K562 (cell line): Measurements from ENCODE around the gene VWA1. TPM values are rescaled to one million over a fixed set of nuclear protein-coding genes. Genes with fewer than 3 reads are reported as not detected.

Source experiments
- ATAC-seq: fragments of 200-7000 bp; cut with Tn5 transposase; 3 replicates; pipeline ENCODE4 v1.9.1; 2020; ENCODE audit warnings: moderate library complexity
- BruUV-seq: library from RNA; stranded (reverse); fragments of 400-500 nt; replicated peaks from 2 replicates; lab custom pipeline; 2021; lab: Mats Ljungman, UMichigan
- CTCF ChIA-PET: fragments of 300-600 bp; formaldehyde crosslinking; extraction: SDS; loops from one replicate; lab custom pipeline; 2021; ENCODE audit warnings: low intra/inter-chr PET ratio; lab: Yijun Ruan, JAX
- POLR2A ChIA-PET: fragments of 300-600, 350-650 bp; sonication (Branson Sonifier 250); formaldehyde crosslinking; extraction: SDS; loops from one replicate; lab custom pipeline; 2021; ENCODE audit warnings: antibody characterized with exemption, inconsistent platforms; lab: Yijun Ruan, JAX
- DNase-seq, 4 experiments: peaks; one replicate each; pipeline versions ENCODE4 v3.0.0 to v3.0.0-alpha.2; 2011 to 2018; ENCODE audit warnings: low spot score in 3 of 4, mixed read lengths in 3 of 4; ENCODE audit errors: extremely low read depth in 1 of 4
- FAIRE-seq: peaks from 2 replicates; lab custom pipeline; 2011; peaks lifted over from hg19 to GRCh38; lab: Jason Lieb, UNC
- H2AFZ ChIP-seq: 2 replicates; pipeline ENCODE4 v1.6.0; 2011; ENCODE audit warnings: low read depth, low read length, control low read depth, inconsistent platforms
- H3K27ac ChIP-seq: fragments of 200-600 bp; 3 replicates; pipeline ENCODE4 v1.8.0; 2011; ENCODE audit warnings: low read depth, mild to moderate bottlenecking, control low read depth, inconsistent platforms, low read length, moderate library complexity, mixed read lengths; ENCODE audit errors: extremely low read depth
- H3K27me3 ChIP-seq, 2 experiments: fragments of 300-600 bp in 1 of 2; 2 replicates in 1 of 2; 3 replicates in 1 of 2; pipeline versions ENCODE4 v1.6.0 to v1.8.0; 2011; ENCODE audit warnings: inconsistent platforms in 2 of 2, low read length in 2 of 2, mild to moderate bottlenecking in 1 of 2, mixed read lengths in 1 of 2, moderate library complexity in 1 of 2; ENCODE audit not compliant: control insufficient read depth in 2 of 2, insufficient read depth in 2 of 2
- H3K36me3 ChIP-seq: fragments of 300-600 bp; 3 replicates; pipeline ENCODE4 v1.8.0; 2011; ENCODE audit warnings: mild to moderate bottlenecking, low read length, inconsistent platforms; ENCODE audit not compliant: control insufficient read depth, insufficient read depth
- H3K4me1 ChIP-seq, 2 experiments: fragments of 200-600 bp in 1 of 2; replicated peaks in 1 of 2; 2 replicates in 1 of 2; 3 replicates in 1 of 2; pipeline versions ENCODE4 v1.5.1 to v1.8.0; 2011; ENCODE audit warnings: inconsistent platforms in 2 of 2, low read length in 2 of 2, mild to moderate bottlenecking in 1 of 2, mixed read lengths in 1 of 2, moderate library complexity in 1 of 2; ENCODE audit not compliant: control insufficient read depth in 2 of 2, insufficient read depth in 2 of 2
- H3K4me2 ChIP-seq: 2 replicates; pipeline ENCODE4 v1.6.1; 2011; ENCODE audit warnings: low read length, control low read depth, inconsistent platforms, mixed read lengths; ENCODE audit not compliant: insufficient read depth
- H3K4me3 ChIP-seq: fragments of 200-600 bp; sonication (generic), shearing (Covaris generic); 2 replicates; pipeline ENCODE4 v1.5.1; 2016; ENCODE audit warnings: control low read depth, inconsistent platforms
- H3K79me2 ChIP-seq: fragments of 200-600 bp; 3 replicates; pipeline ENCODE4 v1.8.0; 2011; ENCODE audit warnings: low read length, inconsistent platforms; ENCODE audit not compliant: control insufficient read depth, insufficient read depth
- H3K9ac ChIP-seq, 2 experiments: 2 replicates each; pipeline versions ENCODE4 v1.6.0 to v1.6.1; 2011; ENCODE audit warnings: low read depth in 2 of 2, low read length in 2 of 2, control low read depth in 1 of 2, inconsistent platforms in 1 of 2, mild to moderate bottlenecking in 1 of 2, mixed read lengths in 1 of 2; ENCODE audit not compliant: insufficient read depth in 1 of 2
- H3K9me1 ChIP-seq: one replicate; pipeline ENCODE4 v1.6.0; 2011; ENCODE audit warnings: inconsistent platforms, mild to moderate bottlenecking, low read length, moderate library complexity; ENCODE audit not compliant: control insufficient read depth, insufficient read depth
- H3K9me3 ChIP-seq: replicated peaks from 2 replicates; pipeline ENCODE4 v1.5.1; 2011; ENCODE audit warnings: low read depth, low read length, inconsistent platforms; ENCODE audit not compliant: control insufficient read depth, insufficient read depth
- H4K20me1 ChIP-seq: replicated peaks from 2 replicates; pipeline ENCODE4 v1.6.1; 2011; ENCODE audit warnings: low read length, inconsistent platforms, mixed read lengths; ENCODE audit not compliant: control insufficient read depth, insufficient read depth
- ATF2 ChIP-seq: sonication (generic); formaldehyde crosslinking; IDR thresholded peaks from 2 replicates; pipeline ENCODE4 v1.8.1; 2022; ENCODE audit warnings: missing genetic modification reagents
- CBFA2T2 ChIP-seq: fragments of 450-650 bp; conservative IDR thresholded peaks from 2 replicates; pipeline ENCODE4 v1.6.1; 2017; ENCODE audit warnings: mild to moderate bottlenecking
- CREB3L1 ChIP-seq: fragments of 450-650 bp; IDR thresholded peaks from 2 replicates; pipeline ENCODE4 v1.6.1; 2014; ENCODE audit warnings: low read depth, mild to moderate bottlenecking, moderate library complexity, borderline replicate concordance
- ESRRB ChIP-seq: fragments of 250-450 bp; sonication (Bioruptor Pico); IDR thresholded peaks from 2 replicates; pipeline ENCODE4 v1.5.0; 2020; ENCODE audit warnings: mild to moderate bottlenecking, moderate library complexity, borderline replicate concordance
- HLTF ChIP-seq: fragments of 450-650 bp; IDR thresholded peaks from 2 replicates; pipeline ENCODE4 v1.6.1; 2016
- KAT2B ChIP-seq: IDR thresholded peaks from one replicate; pipeline ENCODE4 v1.6.1; 2012; ENCODE audit warnings: low read depth, mild to moderate bottlenecking, control low read depth, inconsistent platforms, low read length, moderate library complexity
- MCM3 ChIP-seq: fragments of 450-650 bp; IDR thresholded peaks from 2 replicates; pipeline ENCODE4 v1.6.1; 2016
- MYBL2 ChIP-seq, 2 experiments: fragments of 450-650 bp in 1 of 2; sonication (generic) in 1 of 2; formaldehyde crosslinking in 1 of 2; IDR thresholded peaks; 2 replicates each; pipeline versions ENCODE4 v1.6.1 to v1.8.1; 2017 to 2022; ENCODE audit warnings: borderline replicate concordance in 1 of 2, inconsistent platforms in 1 of 2, low read depth in 1 of 2, mild to moderate bottlenecking in 1 of 2, missing genetic modification reagents in 1 of 2, moderate library complexity in 1 of 2
- NONO ChIP-seq, 2 experiments: fragments of 200-400 bp in 1 of 2; fragments of 450-650 bp in 1 of 2; formaldehyde crosslinking in 1 of 2; IDR thresholded peaks; 2 replicates each; pipeline ENCODE4 v1.6.1; 2017; ENCODE audit warnings: low read depth in 2 of 2, mild to moderate bottlenecking in 2 of 2, moderate library complexity in 2 of 2, low read length in 1 of 2
- SRF ChIP-seq, 2 experiments: fragments of 250-450, 450-650 bp in 1 of 2; sonication (Bioruptor Pico) in 1 of 2; sonication (generic) in 1 of 2; formaldehyde crosslinking; IDR thresholded peaks; 2 replicates each; pipeline versions ENCODE4 v1.5.0 to v1.5.1; 2020 to 2022; ENCODE audit warnings: mild to moderate bottlenecking in 1 of 2, missing genetic modification reagents in 1 of 2
- SRSF9 ChIP-seq: fragments of 200-400 bp; formaldehyde crosslinking; IDR thresholded peaks from 2 replicates; pipeline ENCODE4 v1.6.1; 2017; ENCODE audit warnings: low read depth, low read length, borderline replicate concordance
- TCF7 ChIP-seq: sonication (generic); IDR thresholded peaks from 2 replicates; pipeline ENCODE4 v1.6.1; 2016; ENCODE audit warnings: antibody characterized with exemption, borderline replicate concordance
- ZNF561 ChIP-seq: fragments of 450-650 bp; formaldehyde crosslinking; conservative IDR thresholded peaks from 2 replicates; pipeline ENCODE4 v1.4.0; 2020; ENCODE audit warnings: mild to moderate bottlenecking, moderate library complexity
- WGBS: fragments of 100-300 bp; shearing (Covaris generic); methylation state at CpG from one replicate; pipeline ENCODE4 v1.1.6; 2016; ENCODE audit warnings: low coverage, mixed read lengths; ENCODE audit not compliant: insufficient coverage; ENCODE audit errors: missing lambda C conversion rate; 5-methylcytosine and 5-hydroxymethylcytosine counted together
- in situ Hi-C: fragments of 300-500 bp; cut with MboI; formaldehyde crosslinking; loops from 4 replicates; pipeline ENCODE4 v1.15.0; 2018; ENCODE audit warnings: inconsistent platforms, mixed read lengths
- intact Hi-C: fragments of 100-400 bp; cut with micrococcal nuclease; formaldehyde crosslinking; loops from 2 replicates; pipeline ENCODE4 v1.14.2; 2022
- polyA plus RNA-seq, 8 experiments: library from polyadenylated mRNA; depleted of rRNA in 4 of 8; stranded (reverse) in 5 of 8; unstranded in 3 of 8; fragments of >200 nt; fragmentation: Nextera tagmentation in 2 of 8; fragmentation: Illumina TruSeq in 1 of 8; extraction: Ambion mirVana in 2 of 8; extraction: Trizol in 1 of 8; gene quantifications; 2 replicates each; pipeline versions ENCODE4 v1.2.1 to v1.2.3, GENCODE V29; 2011 to 2014; ENCODE audit warnings: inconsistent platforms in 1 of 8, missing spikeins in 1 of 8
- total RNA-seq, 7 experiments: library from RNA; depleted of rRNA in 6 of 7; stranded (reverse); fragments of >200 nt in 6 of 7; fragmentation: Illumina TruSeq in 2 of 7; extraction: Trizol in 2 of 7; gene quantifications; 2 replicates each; pipeline versions ENCODE4 v1.2.1 to v1.2.3, GENCODE V29; 2011 to 2021; ENCODE audit warnings: low replicate concordance in 1 of 7
- TF ChIP-seq, protein P1 (sequence below): conservative IDR thresholded peaks from 2 replicates; pipeline ENCODE4 v1.6.1; 2011; ENCODE audit warnings: low read depth, mild to moderate bottlenecking, low read length; ENCODE audit not compliant: control insufficient read depth

VWA1 gene
- total and polyA plus RNA-seq, 9 of the 15 experiments (the other 6 are each of a cell fraction or from before 2014, with no cell fraction given): 0.01 to 6.4 (median 0.85) TPM

DNA sequence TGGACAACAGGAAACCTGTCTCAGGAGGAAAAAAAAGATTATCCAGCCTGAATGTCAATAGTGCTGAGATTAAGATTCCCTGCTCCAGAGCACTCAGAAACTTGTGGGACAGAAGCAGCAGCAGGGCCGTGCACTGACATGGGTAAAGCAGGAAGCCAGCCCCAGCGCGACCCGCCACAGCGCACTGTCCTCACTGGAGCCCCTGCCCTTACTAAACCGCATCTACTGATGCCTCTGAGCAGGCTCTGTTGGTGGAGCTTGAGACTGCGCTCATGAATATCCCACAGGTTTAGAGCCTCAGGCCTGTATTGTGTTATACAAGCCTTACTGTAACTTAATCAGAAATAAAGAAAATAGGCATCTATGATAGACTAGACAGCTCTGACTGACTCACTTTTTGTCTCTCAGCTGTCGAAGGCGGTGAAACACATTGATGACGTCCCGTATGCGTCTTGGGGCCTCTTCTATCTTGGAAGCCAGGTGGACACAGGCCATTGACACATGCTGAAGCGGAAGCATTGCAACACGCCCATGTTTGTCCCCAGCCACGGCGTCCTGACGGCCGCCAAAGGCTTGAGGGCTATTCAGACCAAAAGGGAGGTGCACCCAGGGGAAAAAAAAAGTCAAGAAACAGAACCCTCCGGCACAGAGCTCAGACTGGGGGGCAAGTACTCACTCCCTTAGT is 37.5 kb upstream of the VWA1 start (continued):
- TF ChIP-seq ESRRB (CRISPR knock-in tag): no peak
- TF ChIP-seq CREB3L1: peak; percentile 47; the same call in 1 of the 2 replicates
- no peak for TF ChIP-seq MCM3
- TF ChIP-seq, protein P1, sequence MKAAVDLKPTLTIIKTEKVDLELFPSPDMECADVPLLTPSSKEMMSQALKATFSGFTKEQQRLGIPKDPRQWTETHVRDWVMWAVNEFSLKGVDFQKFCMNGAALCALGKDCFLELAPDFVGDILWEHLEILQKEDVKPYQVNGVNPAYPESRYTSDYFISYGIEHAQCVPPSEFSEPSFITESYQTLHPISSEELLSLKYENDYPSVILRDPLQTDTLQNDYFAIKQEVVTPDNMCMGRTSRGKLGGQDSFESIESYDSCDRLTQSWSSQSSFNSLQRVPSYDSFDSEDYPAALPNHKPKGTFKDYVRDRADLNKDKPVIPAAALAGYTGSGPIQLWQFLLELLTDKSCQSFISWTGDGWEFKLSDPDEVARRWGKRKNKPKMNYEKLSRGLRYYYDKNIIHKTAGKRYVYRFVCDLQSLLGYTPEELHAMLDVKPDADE: peak; percentile 75

- FAIRE-seq (no peak), DNase-seq (peak in 2 of 4 experiments; percentile 73), ATAC-seq (peak; percentile 0; the same call in 2 of the 3 replicates)
- Histone ChIP-seq H3K27ac (peak overlapping the region; percentile 98), H3K9me3 (no peaks in the 10 kb centered on the region), H2AFZ (peak overlapping the region; percentile 89), H4K20me1 (peaks cover 14% of the 10 kb centered on the region), H3K9ac (peak overlapping the region; percentile 96 to 100), H3K36me3 (peaks cover 76% of the 10 kb centered on the region), H3K4me2 (peak overlapping the region; percentile 98), H3K4me1 (peaks cover 19 to 43% of the 10 kb centered on the region in 2 experiments), H3K9me1 (peaks cover 8% of the 10 kb centered on the region), H3K4me3 (peak overlapping the region; percentile 100), H3K27me3 (no peaks in the 10 kb centered on the region), H3K79me2 (peaks cover 76% of the 10 kb centered on the region)
- POLR2A ChIA-PET: interaction anchor here (0.7 to 5.2 kb wide), 17 partner anchors 9 to 440 kb away, joined by 3 to 58 read pairs (median 4); partner anchors contain the start of genes ANKRD65, AURKAIP1 and MRPL20
- no TSS peak for BruUV-seq
- in situ Hi-C loops: no loop called here
- intact Hi-C loops: loop anchor here (1.0 to 10.0 kb wide), 2 partner anchors 23 to 116 kb away; partner anchors contain the start of genes ATAD3A and AURKAIP1
- CTCF ChIA-PET: interaction anchor here (1.4 kb wide), 1 partner anchor 42 kb away, joined by 3 read pairs; no protein-coding TSS in a partner anchor
- WGBS: under 1% methylated on average over 42 of the region's 54 CpGs
- TF ChIP-seq MCM3 (no peak), KAT2B (no peak), ZNF561 (CRISPR knock-in tag) (0 out of 2 replicates have a peak, but pooled peaks have one; percentile 21), SRF (CRISPR knock-in tag; IDR thresholded peaks at IDR 0.05) (0 out of 4 replicates have a peak, but pooled peaks of 1 of the 2 experiments have one; percentile 51), MYBL2 (IDR thresholded peaks at IDR 0.05; ENCODE audit: low read depth) (no peak), MYBL2 (CRISPR knock-in tag; IDR thresholded peaks at IDR 0.05; ENCODE audit: borderline replicate concordance) (no peak), CBFA2T2 (no peak), TCF7 (no peak), SRSF9 (no peak), NONO (IDR thresholded peaks at IDR 0.05; ENCODE audit: low read depth in 2 of 2, low read length in 1 of 2) (no peak), ATF2 (CRISPR knock-in tag) (peak; percentile 46; the same call in 1 of the 2 replicates), HLTF (no peak)
Observed at GRCh38 chr1:1398677-1399186, 36.8 kb upstream of the VWA1 start.
